Nephron progenitor cell (in vitro differentiated cells): ENCODE results near the gene LINGO1.

Source experiments
- DNase-seq: peaks from one replicate; pipeline ENCODE4 v3.0.0; 2021
- H3K27ac Mint-ChIP-seq: 2 replicates; pipeline ENCODE4 v1.8.0; 2021; ENCODE audit warnings: mild to moderate bottlenecking, moderate library complexity, mixed read lengths
- H3K27me3 Mint-ChIP-seq: 2 replicates; pipeline ENCODE4 v1.8.0; 2021; ENCODE audit warnings: mild to moderate bottlenecking, low read depth, mixed read lengths; ENCODE audit not compliant: poor library complexity
- H3K36me3 Mint-ChIP-seq: 2 replicates; pipeline ENCODE4 v1.8.0; 2021; ENCODE audit warnings: low read depth, mixed read lengths
- H3K4me1 Mint-ChIP-seq: 2 replicates; pipeline ENCODE4 v1.8.0; 2021; ENCODE audit warnings: mixed read lengths
- H3K4me3 Mint-ChIP-seq: 2 replicates; pipeline ENCODE4 v1.8.0; 2021; ENCODE audit warnings: mild to moderate bottlenecking, moderate library complexity, mixed read lengths
- H3K9me3 Mint-ChIP-seq: 2 replicates; pipeline ENCODE4 v1.8.0; 2021; ENCODE audit warnings: mild to moderate bottlenecking, moderate library complexity, mixed read lengths
- TF ChIP-seq, protein P1 (sequence below): fragments of 200-600 bp; sonication (generic); IDR thresholded peaks from 2 replicates; pipeline ENCODE4 v1.5.0; 2021; ENCODE audit warnings: antibody characterized with exemption

The LINGO1 gene

DNA sequence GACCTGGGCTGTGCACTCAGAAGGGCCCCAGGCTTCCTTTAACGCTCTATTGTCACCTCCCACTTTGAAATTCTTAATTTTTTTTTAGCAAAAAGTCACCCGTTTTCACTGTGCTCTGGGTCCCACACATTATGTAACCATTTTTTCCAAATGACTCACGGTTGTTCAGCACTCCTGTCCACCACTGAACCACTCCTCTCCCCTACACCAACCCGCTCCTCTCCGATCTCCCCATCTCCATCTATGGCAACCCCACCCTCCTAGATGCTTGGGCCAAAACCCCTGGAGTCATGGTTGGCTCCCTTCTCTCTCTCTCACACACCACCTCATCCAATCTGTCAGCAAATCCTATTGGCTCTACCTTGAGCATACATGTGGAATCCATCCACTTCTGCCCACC lies 41.2 kb upstream of the LINGO1 start:
- Mint-ChIP-seq H3K36me3 (no peaks in the 10 kb centered on the region), H3K9me3 (no peaks in the 10 kb centered on the region), H3K27ac (no peak overlapping the region), H3K4me1 (peaks cover 6% of the 10 kb centered on the region), H3K4me3 (no peak overlapping the region), H3K27me3 (peaks cover 22% of the 10 kb centered on the region)
- TF ChIP-seq, protein P1, sequence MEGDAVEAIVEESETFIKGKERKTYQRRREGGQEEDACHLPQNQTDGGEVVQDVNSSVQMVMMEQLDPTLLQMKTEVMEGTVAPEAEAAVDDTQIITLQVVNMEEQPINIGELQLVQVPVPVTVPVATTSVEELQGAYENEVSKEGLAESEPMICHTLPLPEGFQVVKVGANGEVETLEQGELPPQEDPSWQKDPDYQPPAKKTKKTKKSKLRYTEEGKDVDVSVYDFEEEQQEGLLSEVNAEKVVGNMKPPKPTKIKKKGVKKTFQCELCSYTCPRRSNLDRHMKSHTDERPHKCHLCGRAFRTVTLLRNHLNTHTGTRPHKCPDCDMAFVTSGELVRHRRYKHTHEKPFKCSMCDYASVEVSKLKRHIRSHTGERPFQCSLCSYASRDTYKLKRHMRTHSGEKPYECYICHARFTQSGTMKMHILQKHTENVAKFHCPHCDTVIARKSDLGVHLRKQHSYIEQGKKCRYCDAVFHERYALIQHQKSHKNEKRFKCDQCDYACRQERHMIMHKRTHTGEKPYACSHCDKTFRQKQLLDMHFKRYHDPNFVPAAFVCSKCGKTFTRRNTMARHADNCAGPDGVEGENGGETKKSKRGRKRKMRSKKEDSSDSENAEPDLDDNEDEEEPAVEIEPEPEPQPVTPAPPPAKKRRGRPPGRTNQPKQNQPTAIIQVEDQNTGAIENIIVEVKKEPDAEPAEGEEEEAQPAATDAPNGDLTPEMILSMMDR: no peak
- no peak for DNase-seq

DNA sequence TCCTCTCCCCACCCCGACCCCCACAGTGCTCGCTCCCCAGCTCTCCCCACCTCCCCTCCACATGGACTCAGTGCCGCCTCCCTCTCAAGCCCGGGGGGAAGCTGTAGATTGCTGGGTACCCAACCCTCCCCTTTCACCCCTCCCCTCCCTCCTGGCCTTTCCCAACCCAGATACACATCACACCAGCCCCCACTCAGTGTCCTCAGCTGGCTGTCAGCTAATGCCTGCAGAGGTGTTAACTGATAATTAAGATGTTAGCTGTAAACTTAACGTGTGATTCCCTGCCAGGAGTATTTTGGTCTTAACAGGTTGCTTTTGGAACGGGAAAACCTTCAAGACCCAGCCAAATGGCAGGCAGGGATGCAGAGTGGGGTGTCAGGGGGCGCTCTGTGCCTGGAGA lies 39.4 kb upstream of the LINGO1 start:
- no peak for DNase-seq
- TF ChIP-seq, protein P1: no peak
- Mint-ChIP-seq H3K9me3 (no peaks in the 10 kb centered on the region), H3K4me3 (no peak overlapping the region), H3K4me1 (peaks cover 11% of the 10 kb centered on the region), H3K27me3 (peaks cover 28% of the 10 kb centered on the region), H3K27ac (no peak overlapping the region), H3K36me3 (no peaks in the 10 kb centered on the region)

DNA sequence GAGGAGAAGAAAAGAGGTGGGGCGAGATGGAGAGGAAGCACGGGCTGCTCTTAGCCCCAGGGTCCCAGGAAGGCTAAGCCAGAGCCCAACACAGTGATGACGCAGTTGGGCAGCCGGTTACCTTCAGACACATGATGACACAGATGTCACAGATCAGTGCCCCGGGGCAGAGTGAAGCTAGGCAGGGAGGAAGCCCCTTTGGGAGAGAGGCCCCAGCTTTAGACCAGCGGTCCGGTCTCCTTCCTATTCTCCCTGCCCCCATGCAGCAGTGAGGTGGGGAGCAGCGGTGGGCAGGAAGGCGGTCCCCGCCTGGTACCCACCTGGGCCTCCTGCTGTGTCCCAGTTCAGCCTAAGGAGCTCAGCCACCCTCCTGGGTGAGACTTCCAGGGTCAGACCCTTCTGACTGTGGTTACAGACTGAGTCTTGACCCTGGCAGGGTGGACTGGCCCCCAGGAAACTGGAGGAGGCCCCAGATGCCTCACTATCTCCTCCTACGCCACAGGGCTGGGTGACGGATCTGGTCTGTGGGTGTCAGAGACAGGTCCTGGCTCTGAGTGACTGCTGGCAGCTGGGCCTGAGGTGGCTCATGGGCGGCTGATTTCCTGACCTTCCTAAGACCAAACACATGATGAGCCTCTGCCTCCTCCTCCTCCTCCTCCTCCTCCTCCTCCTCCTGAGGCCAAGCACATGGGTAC lies 38.8 kb upstream of the LINGO1 start:
- peaks cover 16% of the 10 kb centered on the region for H3K4me1 Mint-ChIP-seq
- H3K9me3 Mint-ChIP-seq: no peaks in the 10 kb centered on the region
- TF ChIP-seq, protein P1: no peak
- H3K36me3 Mint-ChIP-seq: no peaks in the 10 kb centered on the region
- no peak overlapping the region for H3K4me3 Mint-ChIP-seq
- peak; percentile 27 for DNase-seq
- peaks cover 34% of the 10 kb centered on the region for H3K27me3 Mint-ChIP-seq
- H3K27ac Mint-ChIP-seq: no peak overlapping the region

DNA sequence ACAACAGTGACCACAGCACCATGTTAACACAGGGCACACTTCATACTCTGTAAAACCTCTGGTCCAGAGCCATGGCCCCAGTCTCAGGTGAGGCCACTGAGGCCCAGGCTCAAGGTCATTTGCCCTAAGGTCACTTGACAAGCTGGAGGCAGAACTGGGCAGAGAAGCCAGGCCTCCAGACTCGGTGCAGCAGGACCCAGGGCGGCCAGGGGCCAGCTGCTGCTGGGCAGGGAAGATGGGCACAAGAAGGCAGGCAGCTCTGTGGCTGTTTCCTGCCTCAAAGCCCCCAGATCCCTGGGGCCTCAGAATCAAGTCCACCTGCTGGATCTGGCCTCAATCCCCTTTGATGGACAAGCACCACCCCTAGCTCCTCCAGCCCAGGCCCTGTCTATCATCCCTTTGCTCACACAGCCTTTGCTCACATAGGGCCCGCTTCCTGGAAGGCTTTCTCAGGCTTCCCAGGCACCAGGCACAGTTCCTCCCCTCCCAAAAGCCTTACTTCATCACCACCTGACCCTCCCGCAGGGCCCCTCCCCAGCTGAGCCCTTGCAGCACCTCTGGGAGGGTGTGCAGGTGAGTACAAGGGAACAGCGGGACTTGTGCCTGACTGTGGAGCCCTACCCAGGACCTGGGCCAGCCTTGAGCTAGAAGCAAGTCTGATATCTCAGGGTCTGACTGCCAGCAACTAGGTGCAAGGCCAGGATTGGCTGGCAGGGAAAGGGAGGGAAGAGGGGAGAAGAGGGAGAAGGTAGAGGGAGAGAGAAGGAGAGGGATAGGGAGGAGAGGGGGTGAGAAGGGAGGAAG lies 38.0 kb upstream of the LINGO1 start:
- Mint-ChIP-seq H3K4me1 (peaks cover 22% of the 10 kb centered on the region), H3K9me3 (no peaks in the 10 kb centered on the region), H3K4me3 (no peak overlapping the region), H3K27me3 (peaks cover 42% of the 10 kb centered on the region), H3K27ac (no peak overlapping the region), H3K36me3 (no peaks in the 10 kb centered on the region)
- TF ChIP-seq, protein P1: no peak
- no peak for DNase-seq

DNA sequence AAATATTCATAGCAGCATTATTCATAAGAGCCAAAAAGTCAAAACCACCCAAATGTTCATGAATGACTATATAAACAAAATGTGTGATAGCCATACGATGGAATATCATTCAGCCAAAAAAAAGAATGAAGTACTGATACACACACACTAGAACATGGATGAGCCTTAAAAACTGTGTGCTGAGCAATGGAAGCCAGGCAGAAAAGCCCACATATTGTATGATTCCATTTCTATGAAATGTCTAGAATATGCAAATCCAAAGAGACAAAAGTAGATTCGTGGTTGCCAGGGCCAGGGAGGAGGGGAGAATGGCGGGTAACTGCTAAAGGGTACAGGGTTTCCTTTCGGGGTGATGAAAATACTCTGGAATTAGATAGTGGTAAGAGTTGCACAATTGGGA lies 37.2 kb upstream of the LINGO1 start:
- no peak overlapping the region for H3K4me3 Mint-ChIP-seq
- H3K9me3 Mint-ChIP-seq: no peaks in the 10 kb centered on the region
- peaks cover 47% of the 10 kb centered on the region for H3K27me3 Mint-ChIP-seq
- H3K27ac Mint-ChIP-seq: no peak overlapping the region
- peaks cover 25% of the 10 kb centered on the region for H3K4me1 Mint-ChIP-seq
- TF ChIP-seq, protein P1: no peak
- DNase-seq: no peak
- H3K36me3 Mint-ChIP-seq: no peaks in the 10 kb centered on the region
